GM19193 (cell line): ENCODE measurements around the gene BBOX1.

Experiments used
- POLR2A ChIP-seq: IDR thresholded peaks from 4 replicates; pipeline ENCODE4 v1.6.1; 2011; ENCODE audit not compliant: insufficient read depth, insufficient read length; ENCODE audit errors: extremely low read depth

The BBOX1 gene

DNA sequence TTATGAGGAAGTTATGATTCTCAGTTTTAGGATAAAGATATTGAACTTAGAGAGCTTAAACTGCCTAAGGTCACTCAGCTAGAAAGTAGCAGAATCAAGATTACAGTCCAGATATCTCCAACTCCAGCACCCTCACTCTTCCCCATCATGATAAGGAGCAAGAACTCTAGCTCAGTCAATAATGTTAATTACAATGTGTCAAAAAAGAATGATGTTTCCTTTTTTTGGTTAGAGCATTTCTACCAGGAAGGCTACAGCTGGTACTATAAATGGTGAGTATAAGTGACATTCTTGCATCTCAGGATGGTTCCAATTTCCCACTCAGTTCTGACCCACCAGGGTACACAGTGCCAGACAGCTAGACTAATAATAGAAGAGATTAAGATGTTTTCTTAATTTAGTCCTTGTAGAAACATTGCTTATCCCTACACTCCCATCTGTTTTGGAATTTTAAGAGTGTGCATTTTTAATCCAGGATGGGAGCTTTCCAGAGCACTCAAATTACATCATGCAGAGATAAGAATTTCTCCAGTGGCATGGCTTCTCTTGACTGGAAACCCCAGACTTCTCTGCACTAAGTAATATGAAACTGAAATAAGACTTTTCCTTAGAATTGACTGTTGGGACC, 21.6 kb upstream of the BBOX1 start:
- TF ChIP-seq POLR2A = no peak

DNA sequence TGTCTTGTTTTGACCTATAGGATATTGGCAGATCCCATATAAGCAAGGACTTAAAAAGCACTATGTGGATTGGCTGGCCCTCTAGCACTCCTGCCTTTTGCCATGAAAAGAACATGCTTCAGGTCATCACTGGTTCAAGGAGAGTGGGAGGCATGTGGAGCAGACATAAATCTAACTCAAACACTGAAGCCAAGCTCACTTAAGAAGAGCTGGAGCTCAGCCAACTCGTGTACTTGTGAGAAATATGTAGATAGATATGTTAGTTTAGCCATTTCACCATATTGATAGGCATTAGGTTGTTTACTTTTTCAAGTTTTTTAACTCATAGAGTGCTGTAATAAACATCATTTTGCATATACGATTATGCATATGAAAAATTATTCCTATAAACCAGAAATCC, 19.9 kb upstream of the BBOX1 start:
- TF ChIP-seq POLR2A = no peak

DNA sequence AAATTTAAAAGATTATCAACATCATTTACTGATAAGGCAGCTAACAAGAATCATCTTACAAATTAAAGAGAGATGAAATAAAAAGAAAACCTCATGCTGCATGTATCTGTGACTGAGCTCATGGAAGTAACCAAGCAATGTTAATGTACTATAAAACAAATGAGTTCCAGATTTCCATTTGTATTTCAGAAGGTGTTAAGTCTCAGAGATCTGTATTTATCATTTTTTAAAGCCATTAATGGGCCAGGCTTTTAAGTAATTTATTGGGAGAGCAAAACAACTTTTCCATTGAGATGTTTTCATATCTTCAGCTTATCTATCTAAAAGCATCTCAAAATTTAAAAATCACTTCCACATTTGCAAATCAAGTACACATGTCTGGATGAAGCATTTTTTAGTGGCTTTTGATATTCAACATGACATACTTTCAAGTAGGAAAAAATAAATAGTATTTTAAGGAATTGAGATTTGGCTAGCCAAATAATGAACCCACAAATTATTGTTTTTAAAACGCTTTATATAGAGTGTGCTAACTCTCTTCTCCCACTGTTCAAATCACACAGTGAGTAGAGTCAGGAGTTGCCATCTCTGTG, 17.9 kb upstream of the BBOX1 start:
- TF ChIP-seq POLR2A = no peak

DNA sequence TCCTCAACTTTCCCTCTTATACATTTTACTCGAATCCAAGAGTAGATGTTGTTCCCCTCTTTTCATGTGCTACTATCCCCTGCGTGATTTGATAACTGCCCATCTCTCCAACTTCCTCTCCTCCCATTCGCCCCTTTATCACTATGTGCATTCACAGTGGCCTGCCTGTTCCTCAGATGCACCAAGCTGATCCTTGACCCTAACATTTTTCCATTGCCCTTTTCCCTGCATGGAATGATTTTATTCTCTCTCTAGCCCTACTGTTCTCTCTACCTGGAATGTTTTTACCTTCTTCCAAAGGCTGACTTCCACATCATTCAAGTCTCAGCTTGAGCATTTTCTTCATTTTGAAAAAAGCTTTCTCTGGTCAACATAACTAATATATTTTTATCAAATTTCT, 15.8 kb upstream of the BBOX1 start:
- no peak for TF ChIP-seq POLR2A

DNA sequence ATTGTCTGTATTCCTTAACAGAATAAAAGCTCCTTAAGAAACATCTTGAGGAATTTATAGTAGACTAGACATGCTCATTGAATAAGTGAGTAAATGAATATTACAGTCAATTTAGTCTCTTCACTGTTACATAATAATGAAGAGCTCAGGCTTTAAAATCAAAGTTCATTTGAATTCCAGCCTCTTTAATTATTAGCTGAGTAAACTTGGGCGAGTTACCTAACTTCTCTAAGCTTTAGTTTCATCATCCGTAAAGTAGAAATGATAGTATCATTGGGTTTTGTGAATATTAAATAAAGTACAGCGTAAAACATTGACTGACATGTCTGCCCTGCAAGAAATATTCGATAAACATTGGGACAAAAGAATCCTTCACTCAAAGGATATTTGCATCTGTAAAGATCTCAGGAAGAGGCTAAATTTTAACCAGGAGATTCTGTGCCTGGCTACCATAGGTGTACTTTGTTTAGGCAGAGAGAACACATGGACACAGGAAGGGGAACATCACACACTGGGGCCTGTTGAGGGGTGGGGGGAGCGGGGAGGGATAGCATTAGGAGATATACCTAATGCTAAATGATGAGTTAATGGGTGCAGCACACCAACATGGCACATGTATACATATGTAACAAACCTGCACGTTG, 15.2 kb upstream of the BBOX1 start:
- no peak for TF ChIP-seq POLR2A

DNA sequence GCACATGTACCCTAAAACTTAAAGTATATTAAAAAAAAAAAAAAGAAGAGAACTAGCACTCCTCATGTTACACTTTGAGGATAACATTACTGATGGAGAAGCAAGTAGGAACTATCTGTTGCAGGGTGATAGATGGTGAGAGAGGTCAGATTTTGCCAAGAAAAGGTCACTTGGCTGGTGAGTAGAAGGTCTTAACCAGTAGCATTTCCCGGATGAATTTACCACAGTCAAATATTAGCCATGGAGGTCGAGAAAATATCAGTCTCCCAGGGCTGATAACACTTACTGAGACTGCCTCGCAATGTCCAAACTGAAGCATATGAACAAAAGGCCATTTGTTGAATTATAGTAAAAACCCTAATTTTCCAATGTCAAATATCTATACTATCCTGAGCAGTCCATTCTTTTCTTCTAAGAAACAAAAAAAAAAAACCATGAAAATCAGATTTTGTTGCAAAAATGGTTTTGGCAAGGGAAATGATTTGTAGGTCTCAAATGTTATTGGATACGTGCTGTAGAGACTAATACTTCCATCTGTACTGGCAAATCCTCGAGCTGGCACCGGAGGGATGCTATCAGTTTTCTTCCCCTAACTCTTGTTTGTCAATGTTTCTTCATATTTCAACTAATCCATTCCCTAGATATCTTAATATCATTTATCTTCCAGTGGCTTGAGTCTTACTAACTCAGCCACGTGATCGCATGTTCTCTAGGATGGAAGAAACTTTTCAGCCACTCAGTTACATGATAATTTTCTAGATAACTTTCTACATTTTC, 14.5 kb upstream of the BBOX1 start:
- TF ChIP-seq POLR2A = no peak

DNA sequence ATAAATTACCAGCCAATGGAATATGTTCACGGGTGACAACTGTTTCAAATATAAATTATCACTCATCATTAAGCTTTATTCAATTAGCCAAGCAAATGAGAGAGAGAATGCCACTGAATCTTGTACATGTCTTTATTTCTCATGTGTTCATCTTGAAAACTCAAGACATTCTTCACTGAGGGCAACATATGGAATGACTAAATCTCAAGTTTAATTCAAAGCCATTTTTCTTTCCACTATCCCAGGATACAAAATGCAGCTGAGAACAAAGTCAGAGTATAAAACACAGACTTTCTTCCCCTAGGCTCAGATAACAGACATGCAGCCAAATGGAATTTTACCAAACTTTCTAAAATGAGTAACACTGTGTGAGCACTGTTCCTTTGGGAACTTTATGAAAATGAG, 12.1 kb upstream of the BBOX1 start:
- TF ChIP-seq POLR2A = no peak

DNA sequence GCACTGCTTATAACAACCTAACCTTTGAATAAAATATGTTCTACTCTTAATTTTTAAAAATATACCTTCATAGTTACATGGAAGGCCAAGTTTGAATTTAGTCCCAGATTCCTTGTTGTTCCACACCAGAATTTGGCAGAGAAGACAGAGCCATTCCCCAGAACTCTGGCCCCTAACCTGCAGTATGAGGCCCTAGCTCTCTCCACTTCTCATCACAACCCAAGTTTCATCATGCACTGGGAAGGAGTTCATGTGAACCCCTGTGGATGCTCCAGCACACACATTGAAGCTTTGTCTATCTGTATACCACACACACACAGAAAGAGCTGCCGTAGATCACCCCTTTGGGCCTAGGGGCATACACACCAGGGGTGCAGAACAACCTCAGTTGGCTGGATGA, 10.6 kb upstream of the BBOX1 start:
- TF ChIP-seq POLR2A = no peak

DNA sequence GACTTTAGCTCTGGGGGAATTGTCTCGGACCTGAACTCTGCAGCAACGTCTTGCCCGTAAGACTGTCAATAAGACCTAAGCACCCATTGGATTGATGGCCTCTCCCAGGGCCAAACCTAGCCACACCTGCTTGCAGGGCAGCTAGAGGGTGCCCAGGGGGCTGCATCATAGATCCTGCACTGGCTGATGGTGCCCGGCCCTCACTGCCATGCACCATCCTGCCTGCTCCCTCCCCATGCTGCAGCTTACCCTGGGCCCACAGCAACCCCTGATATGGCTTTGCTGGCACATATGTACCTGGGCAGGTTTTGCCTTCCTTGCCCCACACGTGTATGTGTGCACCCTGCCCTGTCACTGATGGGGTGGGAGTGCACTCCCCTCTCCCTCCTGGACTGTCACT, 8.9 kb upstream of the BBOX1 start:
- no peak for TF ChIP-seq POLR2A

DNA sequence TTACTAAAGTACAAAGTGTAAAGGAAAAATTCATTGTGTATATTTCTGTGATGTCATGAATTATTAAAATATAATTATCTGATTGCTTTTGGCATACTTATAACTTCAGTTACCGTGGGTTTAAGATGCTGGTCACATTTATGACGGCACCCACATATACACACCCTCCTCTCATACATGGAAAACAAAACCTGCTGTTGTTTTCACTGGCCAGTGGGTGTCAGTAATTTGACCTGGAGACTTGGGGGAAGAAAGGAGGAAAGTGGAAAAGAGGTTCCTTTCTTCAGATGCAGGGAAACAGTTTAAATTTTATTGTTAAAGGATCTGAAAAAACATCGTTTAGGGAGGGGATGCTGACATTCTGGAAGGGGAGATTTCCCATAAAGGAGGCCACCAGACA, 742 bp upstream of the BBOX1 start:
- no peak for TF ChIP-seq POLR2A

DNA sequence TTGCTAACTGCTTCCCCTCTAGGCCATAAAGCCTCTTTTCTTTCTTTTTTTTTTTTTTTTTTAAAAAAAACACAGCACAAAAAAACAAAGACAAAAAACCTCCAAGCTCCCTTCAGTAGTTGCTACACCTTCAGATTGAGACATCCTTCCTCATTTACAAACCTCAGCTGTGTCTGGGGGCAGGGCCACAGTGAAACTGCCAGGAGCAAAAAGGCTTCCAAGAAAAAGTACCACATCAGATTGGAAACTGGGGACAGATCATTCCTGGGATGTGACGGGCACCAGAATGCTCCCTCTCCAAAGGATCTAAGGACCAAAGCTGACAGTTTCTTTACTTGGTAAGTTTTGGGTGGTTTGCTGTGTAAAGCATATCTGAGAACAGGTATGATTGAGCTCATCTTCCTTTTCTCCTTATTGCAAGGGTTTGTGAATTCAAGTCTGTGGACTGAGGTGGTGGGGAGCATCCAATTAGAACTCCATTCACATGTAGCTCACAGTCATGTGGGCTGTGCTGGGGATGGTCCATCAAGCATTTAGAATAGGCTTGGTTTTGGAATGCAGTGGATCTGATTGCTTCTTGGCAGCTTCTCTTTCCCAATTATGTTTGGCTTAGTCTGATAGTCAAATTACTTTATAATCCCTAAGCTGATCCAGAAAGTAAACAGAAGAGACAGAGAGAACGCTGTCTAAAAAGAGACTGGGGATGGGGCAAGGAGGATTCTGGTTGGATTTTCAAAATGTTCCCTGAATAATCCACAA, 705 bp downstream of the BBOX1 start:
- no peak for TF ChIP-seq POLR2A

DNA sequence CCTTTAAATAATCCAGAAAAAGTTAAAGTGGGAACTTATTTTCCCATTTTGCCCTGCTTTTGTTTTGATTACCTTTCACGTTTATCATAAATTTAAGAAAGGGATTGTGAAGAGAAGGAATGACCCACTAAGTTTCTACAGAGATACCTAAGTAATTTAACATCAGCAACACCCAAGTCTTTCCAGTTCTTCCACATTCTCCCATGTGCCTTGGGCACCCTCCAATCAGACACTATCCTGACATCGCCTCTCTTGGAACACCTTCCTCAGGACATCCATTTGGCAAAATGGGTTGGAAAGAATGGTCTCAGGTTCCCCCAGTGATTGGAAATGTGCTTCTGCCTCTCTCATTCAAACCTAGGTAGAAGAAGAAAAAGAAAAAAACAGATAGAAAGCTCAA, 6.3 kb downstream of the BBOX1 start:
- no peak for TF ChIP-seq POLR2A

DNA sequence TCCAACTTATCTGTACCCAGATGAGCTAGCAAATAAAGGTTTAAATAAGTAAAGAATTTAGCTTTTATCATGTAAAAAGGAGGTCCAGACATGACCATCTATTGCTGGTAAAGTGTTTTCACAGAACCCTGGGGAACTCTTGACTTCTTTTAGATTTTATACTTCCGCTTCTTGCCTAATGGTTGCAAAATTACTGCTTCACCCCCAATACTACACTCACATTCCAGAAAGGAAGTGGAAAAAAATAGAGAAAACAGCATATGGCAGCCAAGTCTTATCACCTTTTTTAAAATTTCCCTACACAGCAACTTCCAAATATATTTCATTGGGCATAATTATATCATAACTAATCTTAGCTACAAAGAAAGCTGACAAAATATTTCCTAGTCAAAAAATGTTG, 12.1 kb downstream of the BBOX1 start:
- no peak for TF ChIP-seq POLR2A

DNA sequence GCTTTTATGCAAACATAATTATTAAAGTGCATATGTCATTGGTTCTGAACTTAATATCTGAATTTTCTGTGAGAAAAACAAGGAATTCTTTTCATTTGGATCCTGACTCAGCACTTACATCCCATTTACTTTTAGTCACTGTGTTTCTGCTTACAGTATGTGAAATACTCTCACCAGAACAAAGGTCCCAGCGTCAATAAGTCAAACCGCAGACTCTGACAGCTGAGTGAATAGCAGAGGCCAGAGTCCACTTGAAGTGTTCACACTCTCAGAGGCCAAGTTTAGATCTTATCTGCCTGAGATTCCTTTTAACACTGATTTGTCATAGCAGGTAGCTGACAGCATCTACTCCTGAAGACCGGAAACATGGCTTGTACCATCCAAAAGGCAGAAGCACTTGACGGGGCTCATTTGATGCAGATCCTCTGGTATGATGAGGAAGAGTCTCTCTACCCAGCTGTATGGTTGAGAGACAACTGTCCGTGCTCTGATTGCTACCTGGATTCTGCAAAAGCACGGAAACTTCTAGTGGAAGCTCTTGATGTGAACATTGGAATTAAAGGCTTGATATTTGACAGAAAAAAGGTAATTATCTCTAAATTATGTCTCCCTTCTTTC, 14.6 kb downstream of the BBOX1 start:
- TF ChIP-seq POLR2A = no peak

DNA sequence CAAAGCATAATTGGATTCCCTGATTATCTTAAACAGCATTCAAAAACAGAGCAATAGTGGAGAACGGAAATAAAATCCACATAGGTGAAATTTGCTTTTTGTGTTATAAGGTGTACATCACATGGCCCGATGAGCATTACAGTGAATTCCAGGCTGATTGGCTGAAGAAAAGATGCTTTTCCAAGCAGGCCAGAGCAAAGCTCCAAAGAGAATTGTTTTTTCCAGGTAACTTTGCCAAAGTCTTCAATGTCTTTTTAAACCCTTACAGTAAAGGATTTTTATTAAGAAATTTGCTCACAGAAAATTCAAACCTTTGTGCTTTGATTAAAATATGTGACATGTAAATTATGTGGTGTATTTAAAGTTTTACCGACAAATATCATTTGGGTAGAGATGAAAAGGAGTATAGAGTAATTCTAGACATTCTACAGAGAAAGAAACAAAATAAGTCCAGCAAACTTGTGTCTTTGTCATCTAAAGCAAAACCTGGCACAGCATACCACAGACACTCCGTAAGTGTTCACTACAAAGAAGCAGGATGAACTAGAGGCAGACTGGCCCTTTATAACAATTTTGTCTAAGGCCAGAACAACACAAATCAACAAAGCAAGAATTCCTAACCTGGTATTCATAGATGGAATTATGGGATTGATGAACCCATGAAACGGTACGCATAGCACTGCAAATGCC, 16.6 kb downstream of the BBOX1 start:
- TF ChIP-seq POLR2A = no peak

DNA sequence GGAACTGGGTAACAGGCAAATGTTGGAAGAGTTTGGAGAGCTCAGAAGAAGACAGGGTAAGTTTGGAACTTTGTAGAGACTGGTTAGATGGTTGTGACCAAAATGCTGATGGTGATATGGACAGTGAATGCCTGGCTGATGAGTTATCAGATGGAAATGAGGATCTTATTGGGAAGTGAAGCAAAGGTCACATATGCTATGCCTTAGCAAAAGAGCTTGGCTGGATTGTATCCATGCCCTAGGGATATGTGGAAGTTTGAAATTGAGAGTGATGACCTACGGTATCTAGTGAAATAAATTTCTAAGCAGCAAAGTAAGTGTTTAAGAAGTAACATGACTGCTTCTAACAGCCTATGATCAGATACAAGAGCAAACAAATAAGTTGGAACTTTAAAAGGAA, 17.8 kb downstream of the BBOX1 start:
- no peak for TF ChIP-seq POLR2A
